Uterus (tissue), 2 donors: ENCODE results near the gene TMEM255B.

Source experiments
- POLR2A ChIP-seq, 2 donors: fragments of 450-650 bp; IDR thresholded peaks; one replicate each; pipeline ENCODE4 v1.6.1; 2016; ENCODE audit warnings: antibody characterized with exemption in 2 of 2, mild to moderate bottlenecking in 1 of 2, moderate library complexity in 1 of 2
- TF ChIP-seq, protein P1 (sequence below), 4 experiments: fragments of 200-600 bp in 2 of 4; fragments of 450-650 bp in 2 of 4; sonication (generic) in 2 of 4; IDR thresholded peaks; one replicate each; pipeline ENCODE4 v1.5.1; 2016 to 2019; ENCODE audit warnings: antibody characterized with exemption in 4 of 4, mild to moderate bottlenecking in 2 of 4, moderate library complexity in 1 of 4

DNA sequence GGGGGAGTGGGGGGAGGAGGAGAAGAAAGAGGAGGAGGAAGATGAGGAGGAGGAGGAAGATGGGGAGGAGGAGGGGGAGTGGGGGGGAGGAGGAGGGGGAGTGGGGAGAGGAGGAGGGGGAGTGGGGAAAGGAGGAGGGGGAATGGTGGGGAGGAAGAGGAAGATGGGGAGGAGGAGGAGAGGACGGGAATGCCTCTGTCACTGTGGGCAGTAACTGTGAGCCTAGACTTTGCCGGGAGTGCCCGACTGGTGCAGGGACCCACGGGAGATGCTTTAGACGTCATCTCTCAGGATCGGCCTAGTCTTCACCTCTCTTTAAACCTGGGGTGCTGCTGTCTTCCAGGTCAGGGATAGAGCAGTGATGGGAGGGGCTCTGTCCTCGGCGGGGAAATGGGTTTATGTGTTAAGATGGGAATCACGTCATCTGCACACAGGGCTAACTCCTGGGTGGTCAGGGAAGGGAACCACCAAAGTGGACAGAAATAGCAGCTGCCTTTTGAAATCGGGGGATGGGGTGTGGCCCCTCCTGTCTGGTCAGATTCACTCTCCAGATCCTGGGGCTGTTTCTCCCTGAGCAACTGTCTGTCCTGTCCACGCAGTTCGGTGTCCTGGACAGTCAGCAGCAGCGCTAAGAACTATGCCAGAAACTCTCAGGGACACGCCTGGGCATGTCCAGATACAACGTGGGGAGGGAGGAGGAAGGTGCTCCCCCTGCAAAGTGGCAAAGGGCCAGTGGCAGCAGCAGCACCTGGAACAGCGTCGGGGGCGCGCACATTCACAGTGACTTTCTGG, 77.9 kb downstream of the TMEM255B start:
- TF ChIP-seq, protein P1, sequence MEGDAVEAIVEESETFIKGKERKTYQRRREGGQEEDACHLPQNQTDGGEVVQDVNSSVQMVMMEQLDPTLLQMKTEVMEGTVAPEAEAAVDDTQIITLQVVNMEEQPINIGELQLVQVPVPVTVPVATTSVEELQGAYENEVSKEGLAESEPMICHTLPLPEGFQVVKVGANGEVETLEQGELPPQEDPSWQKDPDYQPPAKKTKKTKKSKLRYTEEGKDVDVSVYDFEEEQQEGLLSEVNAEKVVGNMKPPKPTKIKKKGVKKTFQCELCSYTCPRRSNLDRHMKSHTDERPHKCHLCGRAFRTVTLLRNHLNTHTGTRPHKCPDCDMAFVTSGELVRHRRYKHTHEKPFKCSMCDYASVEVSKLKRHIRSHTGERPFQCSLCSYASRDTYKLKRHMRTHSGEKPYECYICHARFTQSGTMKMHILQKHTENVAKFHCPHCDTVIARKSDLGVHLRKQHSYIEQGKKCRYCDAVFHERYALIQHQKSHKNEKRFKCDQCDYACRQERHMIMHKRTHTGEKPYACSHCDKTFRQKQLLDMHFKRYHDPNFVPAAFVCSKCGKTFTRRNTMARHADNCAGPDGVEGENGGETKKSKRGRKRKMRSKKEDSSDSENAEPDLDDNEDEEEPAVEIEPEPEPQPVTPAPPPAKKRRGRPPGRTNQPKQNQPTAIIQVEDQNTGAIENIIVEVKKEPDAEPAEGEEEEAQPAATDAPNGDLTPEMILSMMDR (IDR thresholded peaks at IDR 0.05): no peak
- TF ChIP-seq POLR2A (IDR thresholded peaks at IDR 0.05): peak in 1 of 2 donors; percentile 24
